GM23248 (cell line): Measurements from ENCODE around the gene YOD1.

Experiments
- EZH2 ChIP-seq: fragments of 200-600 bp; sonication (generic); IDR thresholded peaks from 2 replicates; pipeline ENCODE4 v1.6.1; 2018; ENCODE audit warnings: antibody characterized with exemption, mild to moderate bottlenecking; ENCODE audit not compliant: insufficient read depth, poor library complexity, severe bottlenecking
- EZH2phosphoT487 ChIP-seq: fragments of 200-600 bp; sonication (generic); IDR thresholded peaks from 2 replicates; pipeline ENCODE4 v1.6.1; 2018; ENCODE audit warnings: antibody characterized with exemption, moderate library complexity, mild to moderate bottlenecking, low read depth; ENCODE audit not compliant: insufficient read depth

- TF ChIP-seq EZH2 (no peak), EZH2phosphoT487 (no peak)
These were observed 37.2 kb upstream of the YOD1 start for GRCh38 chr1:207088161-207088560.
